NT2/D1 (cell line): Measurements from ENCODE around the gene GON4L.

Source experiments
- DNase-seq: peaks from one replicate; pipeline ENCODE4 v3.0.0-alpha.2; 2011; ENCODE audit warnings: low read depth, low spot score
- H3K27me3 ChIP-seq: 2 replicates; pipeline ENCODE4 v1.6.0; 2011; ENCODE audit warnings: mild to moderate bottlenecking; ENCODE audit not compliant: insufficient read length, insufficient read depth
- H3K36me3 ChIP-seq: 2 replicates; pipeline ENCODE4 v1.6.1; 2011; ENCODE audit warnings: mild to moderate bottlenecking, low read length, mixed read lengths; ENCODE audit not compliant: insufficient read depth, insufficient read length
- H3K4me1 ChIP-seq: 2 replicates; pipeline ENCODE4 v1.5.1; 2011; ENCODE audit not compliant: insufficient read depth, insufficient read length
- H3K4me3 ChIP-seq: 2 replicates; pipeline ENCODE4 v1.5.1; 2011; ENCODE audit warnings: low read depth; ENCODE audit not compliant: insufficient read length
- H3K9ac ChIP-seq: 2 replicates; pipeline ENCODE4 v1.6.0; 2011; ENCODE audit warnings: low read depth; ENCODE audit not compliant: insufficient read length
- H3K9me3 ChIP-seq: 2 replicates; pipeline ENCODE4 v1.5.1; 2011; ENCODE audit warnings: mild to moderate bottlenecking, low read length; ENCODE audit not compliant: insufficient read depth
- SUZ12 ChIP-seq: IDR thresholded peaks from 2 replicates; pipeline ENCODE4 v1.6.1; 2011; ENCODE audit not compliant: insufficient read length, insufficient read depth; ENCODE audit errors: extremely low read depth
- YY1 ChIP-seq: IDR thresholded peaks from 2 replicates; pipeline ENCODE4 v1.6.1; 2011; ENCODE audit not compliant: insufficient read length, insufficient read depth
- ZNF274 ChIP-seq: IDR thresholded peaks from 2 replicates; pipeline ENCODE4 v1.6.1; 2011; ENCODE audit warnings: mild to moderate bottlenecking, low read depth, low read length

The GON4L gene

GRCh38 chr1:155834296-155834926 lies 22.6 kb downstream of the GON4L start:
- TF ChIP-seq YY1: no peak
- no peak for TF ChIP-seq ZNF274
- TF ChIP-seq SUZ12: no peak
- peaks cover 28% of the 10 kb centered on the region for H3K36me3 ChIP-seq
- DNase-seq: peak; percentile 43
- H3K4me1 ChIP-seq: no peaks in the 10 kb centered on the region
- peaks cover 7% of the 10 kb centered on the region; the same call in 1 of the 2 replicates for H3K9me3 ChIP-seq
- no peaks in the 10 kb centered on the region for H3K27me3 ChIP-seq
- no peak overlapping the region for H3K4me3 ChIP-seq
- no peak overlapping the region for H3K9ac ChIP-seq

- Histone ChIP-seq H3K9ac (no peak overlapping the region), H3K4me3 (no peak overlapping the region)
- TF ChIP-seq YY1 (no peak), ZNF274 (no peak), SUZ12 (no peak)
These were observed 23.2 kb downstream of the GON4L start for GRCh38 chr1:155833665-155834295.

DNA sequence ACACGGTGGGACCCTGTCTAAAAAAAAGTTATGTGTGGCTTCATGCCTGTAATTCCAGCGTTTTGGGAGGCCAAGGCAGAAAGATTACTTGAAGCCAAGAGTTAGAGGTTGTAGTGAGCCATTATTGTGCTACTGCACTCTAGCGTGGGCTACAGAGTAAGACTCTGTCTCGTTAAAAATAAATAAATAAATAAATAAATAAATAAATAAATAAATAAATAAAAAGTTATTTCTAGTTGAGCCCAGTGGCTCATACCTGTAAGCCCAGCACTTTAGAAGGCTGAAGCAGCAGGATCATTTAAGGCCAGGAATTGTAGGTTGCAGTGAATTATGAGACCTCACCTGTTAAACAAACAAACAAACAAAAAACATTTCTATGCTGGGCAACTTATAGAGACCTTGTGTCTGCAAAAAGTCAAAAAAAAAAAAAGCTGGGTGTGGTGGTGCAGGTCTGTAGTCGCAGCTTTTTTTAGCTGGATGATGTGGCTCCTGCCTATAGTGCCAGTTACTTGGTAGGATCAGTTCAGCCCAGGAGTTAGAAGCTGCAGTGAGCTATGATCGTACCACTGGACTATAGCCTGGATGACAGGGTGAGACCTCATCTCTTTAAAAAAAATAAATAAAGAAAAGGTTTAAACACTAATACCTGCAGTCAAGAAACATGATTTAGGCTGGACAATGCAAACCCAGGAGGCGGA lies 25.6 kb downstream of the GON4L start:
- no peak for TF ChIP-seq ZNF274
- TF ChIP-seq SUZ12: no peak
- no peak for TF ChIP-seq YY1
- Histone ChIP-seq H3K27me3 (no peaks in the 10 kb centered on the region), H3K4me1 (no peaks in the 10 kb centered on the region), H3K4me3 (no peak overlapping the region), H3K9ac (no peak overlapping the region), H3K36me3 (peaks cover 31% of the 10 kb centered on the region), H3K9me3 (peaks cover 7% of the 10 kb centered on the region; the same call in 1 of the 2 replicates)
- no peak for DNase-seq

More at GRCh38 chr1:155833665-155834295, 23.2 kb downstream of the GON4L start:
- H3K9me3 ChIP-seq: peaks cover 7% of the 10 kb centered on the region; the same call in 1 of the 2 replicates
- no peaks in the 10 kb centered on the region for H3K4me1 ChIP-seq
- no peak for DNase-seq
- H3K36me3 ChIP-seq: peaks cover 27% of the 10 kb centered on the region
- H3K27me3 ChIP-seq: no peaks in the 10 kb centered on the region

DNA sequence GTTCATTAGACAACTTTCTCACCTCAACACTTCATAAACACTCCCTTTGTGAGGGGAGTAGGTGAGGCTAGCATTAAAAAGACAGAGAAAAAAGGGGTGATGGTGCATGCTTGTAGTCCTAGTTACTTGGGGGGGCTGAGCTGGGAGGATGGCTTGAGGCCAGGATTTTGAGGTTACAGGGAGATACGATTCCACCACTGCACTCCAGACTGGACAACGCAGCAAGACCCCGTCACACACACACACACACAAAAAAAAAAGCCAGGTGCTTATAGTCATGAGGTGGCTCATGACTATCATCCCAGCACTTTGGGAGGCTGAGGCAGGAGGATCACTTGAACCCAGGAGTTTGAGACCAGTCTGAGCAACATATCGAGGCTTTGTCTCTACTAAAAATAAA lies 29.6 kb downstream of the GON4L start:
- no peaks in the 10 kb centered on the region for H3K27me3 ChIP-seq
- H3K4me1 ChIP-seq: no peaks in the 10 kb centered on the region
- no peak overlapping the region for H3K4me3 ChIP-seq
- H3K9ac ChIP-seq: no peak overlapping the region
- TF ChIP-seq SUZ12 (no peak), ZNF274 (no peak), YY1 (no peak)
- no peak for DNase-seq
- H3K9me3 ChIP-seq: no peaks in the 10 kb centered on the region
- H3K36me3 ChIP-seq: peaks cover 54% of the 10 kb centered on the region

GRCh38 chr1:155816351-155816750 lies 40.7 kb downstream of the GON4L start:
- H3K9me3 ChIP-seq: no peaks in the 10 kb centered on the region
- H3K4me1 ChIP-seq: peaks cover 4% of the 10 kb centered on the region
- no peak overlapping the region for H3K9ac ChIP-seq
- TF ChIP-seq ZNF274 (no peak), SUZ12 (no peak), YY1 (no peak)
- H3K27me3 ChIP-seq: no peaks in the 10 kb centered on the region
- no peak for DNase-seq
- peaks cover 72% of the 10 kb centered on the region for H3K36me3 ChIP-seq
- no peak overlapping the region for H3K4me3 ChIP-seq

DNA sequence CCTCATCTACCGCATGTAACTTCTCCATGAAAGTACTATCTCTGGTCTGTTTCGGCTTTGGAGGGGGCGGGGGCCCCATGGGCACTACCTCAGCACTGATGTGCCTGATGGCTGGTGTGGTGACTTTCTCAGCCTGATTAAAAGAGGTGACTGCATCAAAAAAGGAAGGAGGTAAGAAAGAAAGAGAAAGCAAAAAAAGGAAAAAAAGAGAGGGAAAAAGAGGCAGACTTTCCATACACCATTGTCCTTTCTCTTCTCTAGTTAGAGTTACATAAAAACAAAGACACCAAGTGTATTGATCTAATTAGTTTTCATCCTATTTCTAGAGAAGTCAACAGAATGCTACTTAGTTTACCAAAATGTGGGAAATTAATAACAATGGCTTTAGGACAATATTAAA lies 43.3 kb downstream of the GON4L start:
- no peak for DNase-seq
- no peaks in the 10 kb centered on the region for H3K9me3 ChIP-seq
- no peak overlapping the region for H3K9ac ChIP-seq
- no peak overlapping the region for H3K4me3 ChIP-seq
- peaks cover 64% of the 10 kb centered on the region for H3K36me3 ChIP-seq
- TF ChIP-seq YY1 (no peak), ZNF274 (no peak), SUZ12 (no peak)
- peaks cover 4% of the 10 kb centered on the region for H3K4me1 ChIP-seq
- H3K27me3 ChIP-seq: no peaks in the 10 kb centered on the region

GRCh38 chr1:155812878-155813277 lies 44.1 kb downstream of the GON4L start:
- H3K9me3 ChIP-seq: no peaks in the 10 kb centered on the region
- peaks cover 4% of the 10 kb centered on the region for H3K4me1 ChIP-seq
- H3K4me3 ChIP-seq: no peak overlapping the region
- no peak for DNase-seq
- H3K9ac ChIP-seq: no peak overlapping the region
- H3K36me3 ChIP-seq: peaks cover 65% of the 10 kb centered on the region
- no peaks in the 10 kb centered on the region for H3K27me3 ChIP-seq
- no peak for TF ChIP-seq YY1
- no peak for TF ChIP-seq SUZ12
- no peak for TF ChIP-seq ZNF274
